H1 (cell line): Measurements from ENCODE around the gene C15orf40. TPM values are rescaled to one million over a fixed set of nuclear protein-coding genes. Genes with fewer than 3 reads are reported as not detected.

Source experiments
- HDAC6 ChIP-seq: IDR thresholded peaks from one replicate; pipeline ENCODE4 v1.7.1; 2012; ENCODE audit warnings: low read depth, mild to moderate bottlenecking, inconsistent platforms, low read length, moderate library complexity
- RFX5 ChIP-seq: IDR thresholded peaks from 2 replicates; pipeline ENCODE4 v1.6.1; 2011; ENCODE audit warnings: low read depth, low read length, improper control_type of control experiment, borderline replicate concordance
- polyA plus RNA-seq, 7 experiments: library from polyadenylated mRNA; depleted of rRNA in 3 of 7; stranded (reverse) in 5 of 7; unstranded in 2 of 7; fragments of >200 nt in 5 of 7; fragments of 200-250 nt in 2 of 7; gene quantifications; 1 replicate in 5 of 7; 2 replicates in 1 of 7; 4 replicates in 1 of 7; pipeline versions ENCODE4 v1.2.1 to v1.2.3, GENCODE V29; 2011 to 2013; ENCODE audit warnings: missing spikeins in 2 of 7, mixed read lengths in 2 of 7
- total RNA-seq: library from RNA; stranded (reverse); fragmentation: NEBNext Ultra II Directional; extraction: Animal tissue kit (Norgen Biotek cat#: 25700); gene quantifications from 2 replicates; pipeline ENCODE4 v1.2.1, GENCODE V29; 2021
- TF ChIP-seq, protein P1 (sequence below): fragments of 300-600 bp; sonication (generic); IDR thresholded peaks from 2 replicates; pipeline ENCODE4 v1.7.1; 2012; ENCODE audit warnings: low read length, moderate library complexity, mild to moderate bottlenecking, inconsistent platforms; ENCODE audit not compliant: insufficient replicate concordance

The C15orf40 gene
- total and polyA plus RNA-seq, 2 of the 8 experiments (the other 6 are each of a cell fraction or from before 2014, with no cell fraction given), result 10.7 TPM

DNA sequence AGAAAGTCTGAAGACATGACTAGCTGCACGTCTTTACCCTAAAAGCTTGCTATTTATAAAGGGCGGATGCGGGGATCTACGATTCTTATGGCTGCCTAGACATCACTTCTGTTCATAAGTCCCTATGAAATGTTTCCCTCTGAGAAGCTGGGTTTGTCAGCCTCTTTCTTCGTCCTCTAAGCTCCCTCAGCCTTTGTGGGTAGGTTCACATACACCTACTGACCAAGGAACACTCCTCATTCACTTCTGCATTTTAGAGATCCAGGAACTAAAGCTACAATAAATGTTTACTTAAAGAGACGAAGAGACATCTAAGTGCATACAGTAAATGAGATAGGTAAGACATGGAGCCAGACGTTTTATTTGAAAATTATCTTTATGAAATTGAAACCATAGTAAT lies 42.1 kb downstream of the C15orf40 start (continued):
- TF ChIP-seq, protein P1, sequence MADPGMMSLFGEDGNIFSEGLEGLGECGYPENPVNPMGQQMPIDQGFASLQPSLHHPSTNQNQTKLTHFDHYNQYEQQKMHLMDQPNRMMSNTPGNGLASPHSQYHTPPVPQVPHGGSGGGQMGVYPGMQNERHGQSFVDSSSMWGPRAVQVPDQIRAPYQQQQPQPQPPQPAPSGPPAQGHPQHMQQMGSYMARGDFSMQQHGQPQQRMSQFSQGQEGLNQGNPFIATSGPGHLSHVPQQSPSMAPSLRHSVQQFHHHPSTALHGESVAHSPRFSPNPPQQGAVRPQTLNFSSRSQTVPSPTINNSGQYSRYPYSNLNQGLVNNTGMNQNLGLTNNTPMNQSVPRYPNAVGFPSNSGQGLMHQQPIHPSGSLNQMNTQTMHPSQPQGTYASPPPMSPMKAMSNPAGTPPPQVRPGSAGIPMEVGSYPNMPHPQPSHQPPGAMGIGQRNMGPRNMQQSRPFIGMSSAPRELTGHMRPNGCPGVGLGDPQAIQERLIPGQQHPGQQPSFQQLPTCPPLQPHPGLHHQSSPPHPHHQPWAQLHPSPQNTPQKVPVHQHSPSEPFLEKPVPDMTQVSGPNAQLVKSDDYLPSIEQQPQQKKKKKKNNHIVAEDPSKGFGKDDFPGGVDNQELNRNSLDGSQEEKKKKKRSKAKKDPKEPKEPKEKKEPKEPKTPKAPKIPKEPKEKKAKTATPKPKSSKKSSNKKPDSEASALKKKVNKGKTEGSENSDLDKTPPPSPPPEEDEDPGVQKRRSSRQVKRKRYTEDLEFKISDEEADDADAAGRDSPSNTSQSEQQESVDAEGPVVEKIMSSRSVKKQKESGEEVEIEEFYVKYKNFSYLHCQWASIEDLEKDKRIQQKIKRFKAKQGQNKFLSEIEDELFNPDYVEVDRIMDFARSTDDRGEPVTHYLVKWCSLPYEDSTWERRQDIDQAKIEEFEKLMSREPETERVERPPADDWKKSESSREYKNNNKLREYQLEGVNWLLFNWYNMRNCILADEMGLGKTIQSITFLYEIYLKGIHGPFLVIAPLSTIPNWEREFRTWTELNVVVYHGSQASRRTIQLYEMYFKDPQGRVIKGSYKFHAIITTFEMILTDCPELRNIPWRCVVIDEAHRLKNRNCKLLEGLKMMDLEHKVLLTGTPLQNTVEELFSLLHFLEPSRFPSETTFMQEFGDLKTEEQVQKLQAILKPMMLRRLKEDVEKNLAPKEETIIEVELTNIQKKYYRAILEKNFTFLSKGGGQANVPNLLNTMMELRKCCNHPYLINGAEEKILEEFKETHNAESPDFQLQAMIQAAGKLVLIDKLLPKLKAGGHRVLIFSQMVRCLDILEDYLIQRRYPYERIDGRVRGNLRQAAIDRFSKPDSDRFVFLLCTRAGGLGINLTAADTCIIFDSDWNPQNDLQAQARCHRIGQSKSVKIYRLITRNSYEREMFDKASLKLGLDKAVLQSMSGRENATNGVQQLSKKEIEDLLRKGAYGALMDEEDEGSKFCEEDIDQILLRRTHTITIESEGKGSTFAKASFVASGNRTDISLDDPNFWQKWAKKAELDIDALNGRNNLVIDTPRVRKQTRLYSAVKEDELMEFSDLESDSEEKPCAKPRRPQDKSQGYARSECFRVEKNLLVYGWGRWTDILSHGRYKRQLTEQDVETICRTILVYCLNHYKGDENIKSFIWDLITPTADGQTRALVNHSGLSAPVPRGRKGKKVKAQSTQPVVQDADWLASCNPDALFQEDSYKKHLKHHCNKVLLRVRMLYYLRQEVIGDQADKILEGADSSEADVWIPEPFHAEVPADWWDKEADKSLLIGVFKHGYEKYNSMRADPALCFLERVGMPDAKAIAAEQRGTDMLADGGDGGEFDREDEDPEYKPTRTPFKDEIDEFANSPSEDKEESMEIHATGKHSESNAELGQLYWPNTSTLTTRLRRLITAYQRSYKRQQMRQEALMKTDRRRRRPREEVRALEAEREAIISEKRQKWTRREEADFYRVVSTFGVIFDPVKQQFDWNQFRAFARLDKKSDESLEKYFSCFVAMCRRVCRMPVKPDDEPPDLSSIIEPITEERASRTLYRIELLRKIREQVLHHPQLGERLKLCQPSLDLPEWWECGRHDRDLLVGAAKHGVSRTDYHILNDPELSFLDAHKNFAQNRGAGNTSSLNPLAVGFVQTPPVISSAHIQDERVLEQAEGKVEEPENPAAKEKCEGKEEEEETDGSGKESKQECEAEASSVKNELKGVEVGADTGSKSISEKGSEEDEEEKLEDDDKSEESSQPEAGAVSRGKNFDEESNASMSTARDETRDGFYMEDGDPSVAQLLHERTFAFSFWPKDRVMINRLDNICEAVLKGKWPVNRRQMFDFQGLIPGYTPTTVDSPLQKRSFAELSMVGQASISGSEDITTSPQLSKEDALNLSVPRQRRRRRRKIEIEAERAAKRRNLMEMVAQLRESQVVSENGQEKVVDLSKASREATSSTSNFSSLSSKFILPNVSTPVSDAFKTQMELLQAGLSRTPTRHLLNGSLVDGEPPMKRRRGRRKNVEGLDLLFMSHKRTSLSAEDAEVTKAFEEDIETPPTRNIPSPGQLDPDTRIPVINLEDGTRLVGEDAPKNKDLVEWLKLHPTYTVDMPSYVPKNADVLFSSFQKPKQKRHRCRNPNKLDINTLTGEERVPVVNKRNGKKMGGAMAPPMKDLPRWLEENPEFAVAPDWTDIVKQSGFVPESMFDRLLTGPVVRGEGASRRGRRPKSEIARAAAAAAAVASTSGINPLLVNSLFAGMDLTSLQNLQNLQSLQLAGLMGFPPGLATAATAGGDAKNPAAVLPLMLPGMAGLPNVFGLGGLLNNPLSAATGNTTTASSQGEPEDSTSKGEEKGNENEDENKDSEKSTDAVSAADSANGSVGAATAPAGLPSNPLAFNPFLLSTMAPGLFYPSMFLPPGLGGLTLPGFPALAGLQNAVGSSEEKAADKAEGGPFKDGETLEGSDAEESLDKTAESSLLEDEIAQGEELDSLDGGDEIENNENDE, result no peak
- TF ChIP-seq HDAC6, result no peak
- TF ChIP-seq RFX5, result no peak
- TF ChIP-seq, all 59 proteins: peak for 0
